Gastroesophageal sphincter (tissue), 3 donors: ENCODE results near the gene POLR3G.

Source experiments
- POLR2A ChIP-seq, 2 donors: fragments of 450-650 bp; IDR thresholded peaks; one replicate each; pipeline ENCODE4 v1.6.1; 2017; ENCODE audit warnings: antibody characterized with exemption in 2 of 2, mild to moderate bottlenecking in 2 of 2, moderate library complexity in 1 of 2
- POLR2AphosphoS5 ChIP-seq: sonication (generic); formaldehyde crosslinking; IDR thresholded peaks from one replicate; pipeline ENCODE4 v1.6.1; 2017; ENCODE audit warnings: antibody characterized with exemption
- TF ChIP-seq, protein P1 (sequence below), 4 experiments: fragments of 200-600 bp in 2 of 4; fragments of 450-650 bp in 2 of 4; sonication (generic) in 1 of 4; IDR thresholded peaks; one replicate each; pipeline ENCODE4 v1.5.1; 2017 to 2019; ENCODE audit warnings: antibody characterized with exemption in 4 of 4, mild to moderate bottlenecking in 2 of 4, moderate library complexity in 2 of 4

DNA sequence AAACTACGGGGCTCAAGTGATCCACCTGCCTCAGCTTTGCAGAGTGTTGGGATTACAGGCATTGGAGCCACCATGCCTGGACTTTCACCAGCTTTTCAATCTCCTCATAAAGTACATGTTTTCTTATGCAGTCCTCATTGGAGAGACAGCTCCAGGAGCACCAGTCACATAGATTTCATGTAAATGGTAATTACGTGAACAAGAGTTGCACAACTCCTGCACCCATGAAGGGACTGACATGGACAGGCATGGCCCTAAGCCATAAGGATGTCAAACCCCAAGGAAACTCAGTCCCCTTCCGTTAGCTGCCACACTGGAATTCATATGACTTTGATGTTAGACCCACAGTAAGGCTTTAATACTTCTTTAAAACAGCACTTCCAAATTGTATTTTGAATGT is 76.3 kb downstream of the POLR3G start:
- TF ChIP-seq POLR2A (IDR thresholded peaks at IDR 0.05) (no peak), POLR2AphosphoS5 (no peak)
- TF ChIP-seq, protein P1, sequence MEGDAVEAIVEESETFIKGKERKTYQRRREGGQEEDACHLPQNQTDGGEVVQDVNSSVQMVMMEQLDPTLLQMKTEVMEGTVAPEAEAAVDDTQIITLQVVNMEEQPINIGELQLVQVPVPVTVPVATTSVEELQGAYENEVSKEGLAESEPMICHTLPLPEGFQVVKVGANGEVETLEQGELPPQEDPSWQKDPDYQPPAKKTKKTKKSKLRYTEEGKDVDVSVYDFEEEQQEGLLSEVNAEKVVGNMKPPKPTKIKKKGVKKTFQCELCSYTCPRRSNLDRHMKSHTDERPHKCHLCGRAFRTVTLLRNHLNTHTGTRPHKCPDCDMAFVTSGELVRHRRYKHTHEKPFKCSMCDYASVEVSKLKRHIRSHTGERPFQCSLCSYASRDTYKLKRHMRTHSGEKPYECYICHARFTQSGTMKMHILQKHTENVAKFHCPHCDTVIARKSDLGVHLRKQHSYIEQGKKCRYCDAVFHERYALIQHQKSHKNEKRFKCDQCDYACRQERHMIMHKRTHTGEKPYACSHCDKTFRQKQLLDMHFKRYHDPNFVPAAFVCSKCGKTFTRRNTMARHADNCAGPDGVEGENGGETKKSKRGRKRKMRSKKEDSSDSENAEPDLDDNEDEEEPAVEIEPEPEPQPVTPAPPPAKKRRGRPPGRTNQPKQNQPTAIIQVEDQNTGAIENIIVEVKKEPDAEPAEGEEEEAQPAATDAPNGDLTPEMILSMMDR (IDR thresholded peaks at IDR 0.05) = no peak
